DND-41 (cell line): Measurements from ENCODE around the gene PKD2.

Source experiments
- ATAC-seq: fragments of 200-7000 bp; cut with Tn5 transposase; 3 replicates; pipeline ENCODE4 v1.9.1; 2021; ENCODE audit warnings: low read depth; ENCODE audit not compliant: insufficient read depth
- DNase-seq: peaks from one replicate; pipeline ENCODE4 v3.0.0-alpha.2; 2020
- H2AFZ ChIP-seq: 2 replicates; pipeline ENCODE4 v1.6.0; 2012; ENCODE audit warnings: low read depth, low read length
- H3K27ac ChIP-seq: 2 replicates; pipeline ENCODE4 v1.5.1; 2012; ENCODE audit warnings: low read length, inconsistent platforms
- H3K27me3 ChIP-seq: fragments of 200-600 bp; sonication (generic); 2 replicates; pipeline ENCODE4 v1.6.0; 2012; ENCODE audit warnings: low read length, mild to moderate bottlenecking, inconsistent platforms; ENCODE audit not compliant: insufficient read depth, poor library complexity
- H3K36me3 ChIP-seq: 2 replicates; pipeline ENCODE4 v1.5.1; 2012; ENCODE audit warnings: low read length, inconsistent platforms; ENCODE audit not compliant: insufficient read depth
- H3K4me1 ChIP-seq: 2 replicates; pipeline ENCODE4 v1.5.1; 2012; ENCODE audit warnings: mild to moderate bottlenecking, low read length; ENCODE audit not compliant: insufficient read depth
- H3K4me2 ChIP-seq: 2 replicates; pipeline ENCODE4 v1.6.0; 2012; ENCODE audit warnings: mild to moderate bottlenecking, moderate library complexity, low read length, inconsistent platforms; ENCODE audit not compliant: insufficient read depth
- H3K4me3 ChIP-seq, 2 experiments: fragments of 200-600 bp in 1 of 2; shearing (Covaris generic) in 1 of 2; 2 replicates each; pipeline ENCODE4 v1.5.1; 2012 to 2016; ENCODE audit warnings: inconsistent platforms in 2 of 2, low read length in 2 of 2, mild to moderate bottlenecking in 2 of 2, low read depth in 1 of 2, moderate library complexity in 1 of 2
- H3K79me2 ChIP-seq: 2 replicates; pipeline ENCODE4 v1.6.0; 2012; ENCODE audit warnings: low read length, inconsistent platforms; ENCODE audit not compliant: insufficient read depth
- H3K9ac ChIP-seq: 2 replicates; pipeline ENCODE4 v1.6.0; 2012; ENCODE audit warnings: low read depth, mild to moderate bottlenecking, inconsistent platforms, low read length, moderate library complexity
- H3K9me3 ChIP-seq: 2 replicates; pipeline ENCODE4 v1.5.1; 2012; ENCODE audit warnings: low read length, moderate library complexity, mild to moderate bottlenecking, inconsistent platforms; ENCODE audit not compliant: insufficient read depth, severe bottlenecking
- H4K20me1 ChIP-seq: 2 replicates; pipeline ENCODE4 v1.6.0; 2012; ENCODE audit warnings: low read length; ENCODE audit not compliant: insufficient read depth
- EZH2 ChIP-seq: IDR thresholded peaks from 3 replicates; pipeline ENCODE4 v1.6.1; 2012; ENCODE audit warnings: borderline replicate concordance, low read depth, mild to moderate bottlenecking, moderate library complexity, low read length, inconsistent platforms; ENCODE audit not compliant: severe bottlenecking
- TF ChIP-seq, protein P1 (sequence below): IDR thresholded peaks from 2 replicates; pipeline ENCODE4 v1.5.1; 2012; ENCODE audit warnings: borderline replicate concordance, low read length, moderate library complexity, mild to moderate bottlenecking; ENCODE audit not compliant: poor library complexity, severe bottlenecking; ENCODE audit errors: extremely low read depth

The PKD2 gene

DNA sequence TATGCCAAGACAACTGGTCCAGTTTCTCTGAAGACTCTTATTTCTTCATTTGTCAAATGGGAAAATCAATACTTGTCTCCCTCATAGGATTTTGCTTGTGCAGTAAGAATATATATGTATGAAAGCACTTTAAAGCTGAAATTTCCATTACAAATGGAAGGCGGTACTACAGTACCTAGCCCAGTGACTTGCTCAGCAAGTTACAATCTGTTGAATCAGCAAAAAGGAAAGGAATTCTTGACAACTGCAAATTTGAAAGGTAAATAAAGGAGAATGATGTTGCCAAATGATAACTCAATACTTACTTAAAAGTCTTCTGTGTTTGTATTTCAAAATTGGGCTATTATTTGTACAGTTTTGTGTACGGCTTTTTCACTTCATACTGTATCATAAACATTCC, 71.1 kb downstream of the PKD2 start:
- TF ChIP-seq, protein P1, sequence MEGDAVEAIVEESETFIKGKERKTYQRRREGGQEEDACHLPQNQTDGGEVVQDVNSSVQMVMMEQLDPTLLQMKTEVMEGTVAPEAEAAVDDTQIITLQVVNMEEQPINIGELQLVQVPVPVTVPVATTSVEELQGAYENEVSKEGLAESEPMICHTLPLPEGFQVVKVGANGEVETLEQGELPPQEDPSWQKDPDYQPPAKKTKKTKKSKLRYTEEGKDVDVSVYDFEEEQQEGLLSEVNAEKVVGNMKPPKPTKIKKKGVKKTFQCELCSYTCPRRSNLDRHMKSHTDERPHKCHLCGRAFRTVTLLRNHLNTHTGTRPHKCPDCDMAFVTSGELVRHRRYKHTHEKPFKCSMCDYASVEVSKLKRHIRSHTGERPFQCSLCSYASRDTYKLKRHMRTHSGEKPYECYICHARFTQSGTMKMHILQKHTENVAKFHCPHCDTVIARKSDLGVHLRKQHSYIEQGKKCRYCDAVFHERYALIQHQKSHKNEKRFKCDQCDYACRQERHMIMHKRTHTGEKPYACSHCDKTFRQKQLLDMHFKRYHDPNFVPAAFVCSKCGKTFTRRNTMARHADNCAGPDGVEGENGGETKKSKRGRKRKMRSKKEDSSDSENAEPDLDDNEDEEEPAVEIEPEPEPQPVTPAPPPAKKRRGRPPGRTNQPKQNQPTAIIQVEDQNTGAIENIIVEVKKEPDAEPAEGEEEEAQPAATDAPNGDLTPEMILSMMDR = no peak
- TF ChIP-seq EZH2 = no peak
- no peaks in the 10 kb centered on the region for H3K4me1 ChIP-seq
- peaks cover 39% of the 10 kb centered on the region for H3K36me3 ChIP-seq
- H4K20me1 ChIP-seq = no peaks in the 10 kb centered on the region
- H3K9ac ChIP-seq = no peak overlapping the region
- no peak overlapping the region for H2AFZ ChIP-seq
- no peak for DNase-seq
- H3K4me2 ChIP-seq = no peak overlapping the region
- H3K4me3 ChIP-seq = no peak overlapping the region
- no peak overlapping the region for H3K27ac ChIP-seq
- H3K79me2 ChIP-seq = no peaks in the 10 kb centered on the region
- no peaks in the 10 kb centered on the region for H3K9me3 ChIP-seq
- no peaks in the 10 kb centered on the region for H3K27me3 ChIP-seq
- ATAC-seq = no peak

DNA sequence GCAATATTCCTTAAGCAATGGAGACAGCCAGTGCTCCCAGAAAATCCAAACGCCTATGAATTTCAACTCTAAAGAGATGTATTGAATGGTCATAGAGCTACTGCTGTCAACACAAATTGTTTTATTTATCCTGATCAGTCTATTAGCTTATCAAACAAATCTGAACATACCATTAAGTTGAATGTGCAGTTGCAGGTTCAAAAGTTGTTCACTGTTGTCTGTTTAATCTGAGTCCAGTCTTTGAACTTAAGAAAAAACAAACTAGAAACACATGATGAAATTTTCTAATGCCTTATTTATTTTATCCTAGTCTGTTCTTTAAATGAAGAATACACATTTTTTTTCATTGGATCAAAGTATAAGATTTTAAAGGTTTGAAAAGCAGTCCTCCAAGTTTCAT, 73.2 kb downstream of the PKD2 start:
- ATAC-seq (no peak), DNase-seq (no peak)
- Histone ChIP-seq H3K9me3 (no peaks in the 10 kb centered on the region), H2AFZ (no peak overlapping the region), H3K36me3 (peaks cover 22% of the 10 kb centered on the region), H3K27ac (no peak overlapping the region), H3K9ac (no peak overlapping the region), H3K4me1 (no peaks in the 10 kb centered on the region), H3K4me2 (no peak overlapping the region), H3K27me3 (no peaks in the 10 kb centered on the region), H3K4me3 (no peak overlapping the region), H4K20me1 (no peaks in the 10 kb centered on the region), H3K79me2 (no peaks in the 10 kb centered on the region)
- no peak for TF ChIP-seq EZH2
- TF ChIP-seq, protein P1 = no peak

DNA sequence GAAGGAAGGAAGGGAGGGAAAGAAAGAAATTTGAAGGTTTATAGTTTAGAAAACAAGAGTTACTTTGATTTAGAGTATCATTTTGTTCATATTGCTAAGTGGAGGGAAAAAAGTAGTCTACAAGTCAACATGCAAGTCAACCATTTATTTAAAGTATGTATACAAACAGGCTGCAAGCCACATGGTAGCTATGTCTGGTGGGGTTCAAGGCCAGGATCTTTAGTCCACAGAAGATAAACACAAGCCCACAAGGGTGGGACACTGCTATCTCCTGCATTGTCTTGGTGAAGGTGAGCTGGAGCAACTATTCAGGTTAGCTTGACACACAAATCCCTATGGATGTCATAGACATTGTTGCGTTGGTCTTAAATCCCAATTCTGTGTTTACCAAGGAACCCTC, 79.6 kb downstream of the PKD2 start:
- Histone ChIP-seq H2AFZ (no peak overlapping the region), H4K20me1 (no peaks in the 10 kb centered on the region), H3K27ac (no peak overlapping the region), H3K4me2 (no peak overlapping the region), H3K9me3 (no peaks in the 10 kb centered on the region), H3K27me3 (peaks cover 8% of the 10 kb centered on the region), H3K36me3 (no peaks in the 10 kb centered on the region), H3K9ac (no peak overlapping the region), H3K4me1 (no peaks in the 10 kb centered on the region), H3K4me3 (no peak overlapping the region), H3K79me2 (no peaks in the 10 kb centered on the region)
- no peak for TF ChIP-seq EZH2
- TF ChIP-seq, protein P1 = no peak
- ATAC-seq (no peak), DNase-seq (no peak)

DNA sequence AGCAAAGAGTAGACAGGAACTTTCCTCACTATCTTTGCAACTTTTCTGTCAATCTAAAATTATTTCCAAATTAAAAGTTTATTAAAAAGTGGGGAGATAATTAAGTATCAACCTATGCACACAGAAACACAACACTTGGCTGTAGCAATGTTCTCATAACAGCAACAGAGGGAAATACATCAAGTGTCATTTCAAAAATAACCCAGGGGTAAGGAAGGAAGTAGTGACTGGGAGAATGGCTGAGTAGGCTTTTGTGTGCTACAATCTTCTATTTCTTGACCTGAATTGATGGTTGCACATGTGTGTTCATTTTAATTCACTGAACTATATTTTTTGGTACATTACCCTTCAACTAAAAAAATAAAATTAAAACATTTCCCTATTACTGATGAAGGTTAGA, 83.5 kb downstream of the PKD2 start:
- Histone ChIP-seq H4K20me1 (no peaks in the 10 kb centered on the region), H3K79me2 (no peaks in the 10 kb centered on the region), H3K27me3 (peaks cover 8% of the 10 kb centered on the region), H3K36me3 (no peaks in the 10 kb centered on the region), H3K4me3 (no peak overlapping the region), H3K27ac (no peak overlapping the region), H3K9ac (no peak overlapping the region), H3K4me2 (no peak overlapping the region), H3K9me3 (no peaks in the 10 kb centered on the region), H2AFZ (no peak overlapping the region), H3K4me1 (no peaks in the 10 kb centered on the region)
- ATAC-seq (no peak), DNase-seq (no peak)
- no peak for TF ChIP-seq EZH2
- TF ChIP-seq, protein P1 = no peak
